Measurements from ENCODE around the gene ZNF668.
A peak's percentile ranks its signal among the peaks of the same experiment; 100 is the strongest.
"Not testable (repeated sequence)": the region's sequence is repeated elsewhere in the genome, so short reads cannot be mapped to it uniquely, and the experiment has no call there.

ZNF668 gene

DNA sequence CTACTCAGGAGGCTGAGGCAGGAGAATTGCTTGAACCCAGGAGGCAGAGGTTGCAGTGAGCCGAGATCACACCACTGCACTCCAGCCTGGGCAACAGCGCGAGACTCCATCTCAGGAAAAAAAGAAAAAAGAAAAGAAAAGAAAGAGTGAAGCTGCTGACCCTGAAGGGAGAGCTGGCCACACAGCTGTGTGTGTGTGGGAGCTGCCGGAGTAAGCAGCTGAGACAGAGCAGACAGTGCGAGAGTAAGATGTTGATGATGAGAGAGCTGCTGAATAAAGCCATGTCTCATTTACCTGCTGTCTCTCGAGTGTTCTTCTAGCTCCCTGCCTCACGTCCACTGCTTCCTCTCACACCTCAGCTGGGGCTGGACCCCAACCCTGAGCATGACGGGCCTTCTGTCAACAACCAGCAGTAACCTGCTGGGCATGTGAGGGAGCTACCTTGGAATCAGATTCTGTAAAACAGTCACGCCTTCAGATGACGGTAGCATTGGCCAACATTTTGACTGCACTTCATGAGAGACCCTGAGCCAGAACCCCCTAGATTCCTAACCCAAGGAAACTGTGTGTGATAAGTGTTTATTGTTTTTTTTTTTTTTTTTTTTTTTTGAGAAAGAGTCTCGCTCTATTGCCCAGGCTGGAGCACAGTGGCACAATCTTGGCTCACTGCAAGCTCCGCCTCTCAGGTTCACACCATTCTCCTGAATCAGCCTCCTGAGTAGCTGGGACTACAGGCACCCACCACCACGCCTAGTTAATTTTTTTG is 27.0 kb upstream of the ZNF668 start:
- not testable (repeated sequence) for DNase-seq (ENCODE audit: low spot score)

DNA sequence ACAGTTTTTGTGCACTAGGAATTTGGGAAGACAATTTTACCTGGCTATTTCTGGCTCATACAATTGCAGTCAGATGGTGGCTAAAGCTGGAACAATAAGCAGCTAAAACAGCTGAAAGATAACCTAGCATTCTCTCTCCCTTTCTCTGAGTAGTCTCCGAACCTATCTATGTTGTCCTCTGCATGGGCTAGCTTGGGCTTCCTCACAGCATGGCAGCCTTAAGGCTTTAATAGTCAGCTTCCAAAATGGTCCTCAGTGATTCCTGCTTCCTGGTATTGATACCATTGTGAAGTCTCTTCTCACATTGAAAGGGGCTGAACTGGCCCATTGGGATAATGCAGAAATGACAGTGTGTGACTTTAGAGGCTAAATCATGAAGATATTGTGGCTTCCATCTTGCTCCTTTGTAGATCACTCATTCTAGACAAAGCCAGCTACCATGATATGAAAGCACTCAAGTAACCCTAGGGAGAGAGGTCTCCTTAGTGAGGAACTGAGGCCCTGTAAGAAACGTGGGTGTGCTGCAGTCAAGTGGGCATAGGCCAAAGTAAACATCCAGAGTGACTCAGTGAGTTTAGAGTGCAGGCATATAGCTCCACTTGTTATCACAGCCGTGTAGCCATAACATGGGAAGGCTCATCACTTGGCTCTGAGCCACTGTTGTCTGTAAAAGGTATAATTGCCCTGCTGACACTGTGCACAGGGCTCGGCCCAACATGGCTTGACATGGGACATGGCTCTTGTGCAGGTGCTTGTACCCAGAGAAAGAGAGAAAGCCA is 26.0 kb upstream of the ZNF668 start:
- DNase-seq (ENCODE audit: low spot score), result no peak

DNA sequence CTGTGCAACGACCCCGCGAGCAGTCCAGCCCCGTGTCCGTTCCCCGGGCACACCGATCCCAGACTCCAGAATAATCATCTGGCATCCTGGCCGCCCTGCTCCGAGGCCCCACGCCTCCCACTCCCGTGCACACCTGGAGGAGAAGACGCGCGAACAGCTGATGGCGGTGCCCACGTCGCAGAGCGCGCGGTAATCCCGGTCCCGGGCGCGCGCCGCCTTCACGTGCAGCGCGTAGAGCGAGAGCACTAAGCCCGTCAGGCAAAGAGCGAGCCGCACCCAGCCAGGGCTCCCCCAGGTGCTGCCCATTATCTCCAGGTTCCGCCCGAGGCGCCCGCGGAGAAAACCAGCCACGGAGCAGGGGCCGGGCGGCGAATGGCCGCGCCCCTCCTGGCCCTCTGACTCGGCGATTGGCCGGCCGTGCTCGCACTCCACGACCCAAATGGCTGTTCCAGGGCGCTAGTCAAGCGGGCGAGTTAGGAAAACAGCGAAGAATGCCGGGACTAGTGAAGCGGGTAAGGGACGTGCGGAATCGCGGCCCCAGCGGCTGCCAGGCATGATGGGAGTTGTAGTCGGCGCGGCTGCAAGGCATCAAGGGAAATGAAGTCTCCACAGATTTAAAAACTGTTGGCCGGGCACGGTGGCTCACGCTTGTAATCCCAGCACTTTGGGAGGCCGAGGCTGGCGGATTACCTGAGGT is 20.5 kb upstream of the ZNF668 start, which contains the start of gene VKORC1:
TSS of gene VKORC1 (minus strand) at position 374 of the 697 bp plus-strand sequence. CDS start at position 306, 68 bp downstream.
- peak; percentile 91 for DNase-seq (ENCODE audit: low spot score)

GRCh38 chr16:31094088-31094423 is 20.0 kb upstream of the ZNF668 start:
- no peak for DNase-seq (ENCODE audit: low spot score)

DNA sequence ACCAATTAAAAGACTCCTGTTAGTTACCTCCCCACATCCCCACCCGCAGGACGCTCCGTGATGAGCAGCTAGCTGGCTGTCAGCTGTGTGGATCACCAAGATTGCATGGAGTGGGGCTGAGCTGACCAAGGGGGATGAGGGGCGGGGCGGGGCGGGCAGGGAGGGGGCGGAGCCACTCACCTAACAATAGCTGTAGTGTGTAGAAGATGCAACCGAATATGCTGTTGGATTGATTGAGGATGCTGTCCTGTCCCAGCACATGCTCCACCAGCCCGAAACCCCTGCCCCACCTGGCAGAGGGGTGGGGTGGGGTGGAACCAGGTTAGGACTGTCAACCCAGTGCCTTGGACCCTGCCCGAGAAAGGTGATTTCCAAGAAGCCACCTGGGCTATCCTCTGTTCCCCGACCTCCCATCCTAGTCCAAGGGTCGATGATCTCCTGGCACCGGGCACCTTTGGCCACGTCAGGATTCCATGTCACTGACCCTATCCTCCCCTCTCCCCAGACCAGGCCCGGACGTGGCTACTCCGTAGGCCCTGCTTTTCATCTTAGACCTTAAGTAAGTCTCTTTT is 19.2 kb upstream of the ZNF668 start:
- DNase-seq (ENCODE audit: low spot score), result peak; percentile 84

GRCh38 chr16:31092330-31092729 is 18.3 kb upstream of the ZNF668 start:
- DNase-seq (ENCODE audit: low spot score), result no peak

DNA sequence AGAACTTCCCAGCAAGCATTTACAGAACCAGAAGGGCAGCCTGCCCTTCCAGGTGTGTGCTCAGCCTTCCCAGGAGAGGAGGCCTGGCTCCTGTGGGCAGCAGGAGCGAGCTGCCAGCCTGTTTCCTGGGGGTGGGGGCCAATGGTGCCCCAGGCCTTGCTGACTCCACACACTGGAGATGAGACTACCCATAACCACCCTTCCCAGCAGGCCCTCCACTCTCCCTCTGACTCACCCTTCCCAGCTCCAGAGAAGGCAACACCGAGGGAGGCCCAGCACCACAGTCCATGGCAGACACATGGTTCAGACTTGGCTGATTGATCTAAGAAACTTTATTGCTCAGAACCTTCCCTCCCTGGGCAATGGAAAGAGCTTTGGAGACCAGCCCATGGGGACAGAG is 16.5 kb upstream of the ZNF668 start:
- no peak for DNase-seq (ENCODE audit: low spot score)

- no peak for DNase-seq (ENCODE audit: low spot score)
Measured at GRCh38 chr16:31089199-31089598, 15.2 kb upstream of the ZNF668 start.

DNA sequence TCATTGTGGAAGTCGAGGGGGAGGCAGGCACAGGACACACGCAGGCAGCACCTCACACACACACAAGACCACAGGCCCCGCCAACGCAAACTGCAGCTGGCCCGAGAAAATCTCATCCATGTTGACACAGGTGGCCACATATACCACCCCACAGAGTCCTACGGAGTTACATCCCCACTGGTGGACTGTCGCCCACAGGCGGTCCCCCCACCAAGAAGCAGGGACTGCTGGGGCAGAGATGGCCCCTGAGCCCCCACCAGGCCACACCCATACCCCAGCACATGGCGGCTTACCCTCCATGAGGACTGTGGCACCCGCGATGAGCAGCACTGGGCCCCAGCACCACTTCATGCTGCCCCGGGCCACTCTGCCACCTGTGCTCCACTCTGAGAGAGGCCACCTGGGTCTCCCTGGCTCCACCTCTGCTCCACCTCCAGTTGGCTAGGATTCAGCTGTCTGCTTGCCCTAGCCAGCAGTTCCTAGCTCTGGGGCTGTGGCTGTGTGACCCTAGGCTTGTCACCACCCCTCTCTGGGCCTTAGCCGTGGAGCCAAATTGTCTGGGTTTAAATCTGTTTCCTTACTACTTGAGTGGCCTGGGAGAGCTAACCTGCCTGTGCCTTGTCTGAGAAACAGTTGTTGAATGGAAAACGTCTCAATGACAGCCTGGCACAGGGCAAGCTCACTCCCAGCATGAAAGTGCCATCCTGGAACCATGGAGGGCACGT is 14.6 kb upstream of the ZNF668 start, which contains the start of gene PRSS53:
TSS of gene PRSS53 (minus strand) at position 485 of the 725 bp plus-strand sequence. CDS start at position 351, 134 bp downstream.
- DNase-seq (ENCODE audit: low spot score), result no peak

DNA sequence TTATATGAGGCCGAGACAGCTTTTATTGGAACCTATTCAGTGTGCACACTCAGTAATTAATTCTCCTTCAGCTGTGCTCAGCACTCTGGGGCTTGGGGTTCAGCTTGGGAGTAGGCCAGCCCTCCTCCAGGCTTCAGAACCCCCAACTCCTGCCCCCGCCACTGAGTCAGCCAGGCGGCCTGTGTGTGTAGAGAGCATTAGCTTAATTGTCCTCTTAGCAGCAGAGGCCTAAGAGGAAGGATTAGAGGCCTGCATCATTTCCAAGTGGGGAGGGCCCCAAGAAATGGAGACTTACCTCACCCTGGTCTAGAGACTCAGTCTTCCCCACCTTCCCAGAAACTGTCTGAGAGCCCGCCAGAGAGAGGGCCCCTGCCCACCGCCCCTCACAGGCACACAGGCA is 13.9 kb upstream of the ZNF668 start:
- no peak for DNase-seq (ENCODE audit: low spot score)

GRCh38 chr16:31087481-31087880 is 13.4 kb upstream of the ZNF668 start:
- no peak for DNase-seq (ENCODE audit: low spot score)

DNA sequence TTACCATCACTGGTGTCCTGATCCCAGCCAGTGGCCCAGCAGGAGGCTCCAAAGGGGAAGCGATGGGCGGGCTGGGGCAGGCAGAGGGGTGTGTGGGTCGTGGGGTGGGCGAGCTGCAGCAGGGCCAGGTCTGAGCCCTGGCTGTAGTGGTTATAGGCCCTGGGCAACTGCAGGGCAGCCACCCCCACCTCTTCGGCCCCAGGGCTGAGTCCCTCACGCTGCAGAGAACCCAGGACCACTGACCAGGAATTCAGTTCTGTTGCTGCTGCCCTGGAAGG is 12.5 kb upstream of the ZNF668 start:
- DNase-seq (ENCODE audit: low spot score), result no peak

- DNase-seq (ENCODE audit: low spot score), result no peak
Measured at GRCh38 chr16:31085873-31086628, 12.0 kb upstream of the ZNF668 start.

DNA sequence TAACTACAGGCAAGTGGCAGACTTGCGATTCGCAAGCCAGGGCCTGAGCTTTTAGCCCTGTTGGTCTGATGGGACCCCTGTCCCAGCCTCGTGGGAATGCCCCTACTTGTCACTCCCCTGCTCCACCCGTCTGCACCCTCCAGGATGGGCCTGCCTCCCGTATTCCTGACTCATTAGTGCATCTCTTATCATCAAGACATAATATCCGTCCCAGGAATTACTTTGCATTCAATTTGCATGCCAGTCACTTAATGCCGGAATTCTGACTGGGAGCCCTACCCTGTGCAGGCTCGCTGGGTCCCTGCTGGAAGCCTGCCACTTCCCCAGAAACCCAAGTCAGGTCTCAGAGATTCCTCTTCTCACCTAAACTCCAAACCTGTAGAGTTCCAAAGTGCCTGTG is 11.4 kb upstream of the ZNF668 start:
- DNase-seq (ENCODE audit: low spot score), result no peak

GRCh38 chr16:31084584-31085302 is 10.7 kb upstream of the ZNF668 start:
- DNase-seq (ENCODE audit: low spot score), result no peak

DNA sequence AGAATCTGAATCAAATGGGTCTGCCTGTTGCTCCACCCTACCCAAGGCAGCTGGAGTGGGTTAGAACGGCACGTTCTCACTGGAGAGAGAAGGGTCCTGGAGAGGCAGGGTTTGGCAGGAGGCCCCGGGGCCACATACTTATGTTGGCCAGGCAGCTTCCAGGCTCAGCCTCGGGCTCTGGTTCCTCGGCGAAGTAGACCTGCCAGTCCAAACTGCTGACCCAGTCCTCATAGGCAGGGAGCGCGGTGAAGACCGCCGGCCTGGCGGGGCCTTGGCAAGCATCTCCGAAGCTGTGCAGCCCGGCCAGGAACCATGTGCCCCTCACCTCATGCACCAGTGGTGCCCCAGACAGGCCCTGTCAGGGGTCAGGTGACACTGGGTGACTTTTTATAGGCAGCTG is 9.9 kb upstream of the ZNF668 start:
- no peak for DNase-seq (ENCODE audit: low spot score)

DNA sequence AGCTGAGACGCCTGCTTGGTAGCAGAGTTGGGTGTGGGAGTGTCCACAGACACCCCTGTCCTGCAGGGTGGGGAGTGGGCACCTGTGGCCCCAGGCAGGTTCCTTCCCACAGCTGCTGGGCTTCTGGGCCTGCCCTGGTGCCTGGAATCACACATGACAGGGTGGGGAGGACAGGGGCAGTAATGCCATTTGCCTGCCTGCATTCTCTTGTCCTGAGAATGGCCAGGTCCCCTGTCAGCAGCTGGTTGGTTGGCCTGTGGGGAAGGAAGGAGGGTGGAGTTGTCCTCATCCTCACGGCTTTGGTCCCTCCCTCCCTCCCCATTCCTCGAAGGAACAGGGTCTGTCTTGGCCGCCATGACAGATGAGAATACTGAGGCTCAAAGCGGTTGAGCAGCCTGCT is 9.5 kb upstream of the ZNF668 start:
- DNase-seq (ENCODE audit: low spot score), result no peak

DNA sequence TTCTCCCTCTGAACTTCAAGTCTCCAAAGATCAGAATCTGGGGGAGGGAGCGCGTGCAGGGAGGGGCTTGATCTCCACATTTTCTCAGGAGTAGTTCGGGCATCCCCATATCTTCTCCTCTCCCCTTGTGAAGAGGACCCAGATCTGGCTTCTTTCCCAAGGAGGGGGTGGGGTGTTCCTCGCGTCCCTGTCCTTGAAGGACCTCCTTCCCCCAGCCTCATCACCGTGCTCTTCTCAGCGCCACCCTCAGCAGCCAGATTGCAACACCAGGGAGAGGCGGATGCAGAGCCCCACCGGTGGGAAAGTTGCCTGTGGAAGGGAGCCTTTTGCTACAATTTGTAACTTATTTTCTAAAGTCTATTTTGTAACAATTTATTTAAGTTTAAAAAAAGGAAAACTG is 9.0 kb upstream of the ZNF668 start:
- DNase-seq (ENCODE audit: low spot score), result no peak

GRCh38 chr16:31082368-31083045 is 8.5 kb upstream of the ZNF668 start:
- DNase-seq (ENCODE audit: low spot score), result no peak

All from COLO829 (cell line).